HCT116 (cell line): Measurements from ENCODE around the gene BSND. TPM values are rescaled to one million over a fixed set of nuclear protein-coding genes. Genes with fewer than 3 reads are reported as not detected.

Source experiments
- ATAC-seq: fragments of 200-7000 bp; cut with Tn5 transposase; 2 replicates; pipeline ENCODE4 v1.9.1; 2020; ENCODE audit warnings: mild to moderate bottlenecking, moderate library complexity
- BruUV-seq: library from RNA; stranded (reverse); fragments of 400-500 nt; replicated peaks from 2 replicates; lab custom pipeline; 2021; lab: Mats Ljungman, UMichigan
- CTCF ChIA-PET: fragments of 300-600 bp; sonication (Branson Sonifier 250); formaldehyde crosslinking; loops from one replicate; lab custom pipeline; 2021; ENCODE audit warnings: antibody characterized with exemption; lab: Charles Lee
- POLR2A ChIA-PET: fragments of 300-600, 350-600 bp; sonication (Branson Sonifier 250); formaldehyde crosslinking; loops from one replicate; lab custom pipeline; 2021; ENCODE audit warnings: antibody characterized with exemption; lab: Charles Lee
- RAD21 ChIA-PET, 2 experiments: fragments of 300-600 bp; sonication (Branson Sonifier 250); formaldehyde crosslinking; loops; one replicate each; lab custom pipeline; 2023; ENCODE audit warnings: low total read pairs in 2 of 2; ENCODE audit not compliant: uncharacterized antibody in 2 of 2, unreplicated experiment in 2 of 2, low non-redundant PET in 1 of 2; lab: Charles Lee
- DNase-seq: peaks from one replicate; pipeline ENCODE4 v3.0.0-alpha.2; 2010; ENCODE audit warnings: low read depth, low spot score
- H2AFZ ChIP-seq: fragments of 200-600 bp; shearing (Covaris generic), sonication (generic); 2 replicates; pipeline ENCODE4 v1.6.1; 2017; ENCODE audit warnings: low read depth, mixed run types, mixed read lengths, antibody characterized with exemption, low read length; ENCODE audit not compliant: poor library complexity, severe bottlenecking
- H3K27ac ChIP-seq: 2 replicates; pipeline ENCODE4 v1.5.1; 2012; ENCODE audit warnings: low read depth, low read length
- H3K27me3 ChIP-seq: fragments of 200-600 bp; sonication (generic); 2 replicates; pipeline ENCODE4 v1.6.1; 2016; ENCODE audit warnings: mixed run types, low read length, mixed read lengths; ENCODE audit not compliant: insufficient read depth
- H3K36me3 ChIP-seq, 2 experiments: fragments of 200-500 bp in 1 of 2; fragments of 200-600 bp in 1 of 2; sonication (Bioruptor generic) in 1 of 2; sonication (generic) in 1 of 2; 2 replicates each; pipeline versions ENCODE4 v1.5.1 to v1.6.1; 2014 to 2016; ENCODE audit warnings: low read length in 2 of 2, inconsistent platforms in 1 of 2, mixed read lengths in 1 of 2, mixed run types in 1 of 2; ENCODE audit not compliant: insufficient read depth in 2 of 2, control insufficient read depth in 1 of 2
- H3K4me1 ChIP-seq, 2 experiments: fragments of 200-600 bp in 1 of 2; sonication (generic) in 1 of 2; 2 replicates each; pipeline versions ENCODE4 v1.5.1 to v1.6.1; 2012 to 2017; ENCODE audit warnings: low read length in 2 of 2, inconsistent platforms in 1 of 2, mild to moderate bottlenecking in 1 of 2, mixed read lengths in 1 of 2, mixed run types in 1 of 2, moderate library complexity in 1 of 2; ENCODE audit not compliant: insufficient read depth in 2 of 2, control insufficient read depth in 1 of 2
- H3K4me2 ChIP-seq: fragments of 200-600 bp; sonication (generic); 2 replicates; pipeline ENCODE4 v1.6.1; 2017; ENCODE audit warnings: mixed run types, low read length, mixed read lengths
- H3K4me3 ChIP-seq, 2 experiments: fragments of 200-600 bp in 1 of 2; sonication (generic) in 1 of 2; replicated peaks in 1 of 2; 2 replicates each; pipeline ENCODE4 v1.5.1; 2011 to 2016; ENCODE audit warnings: low read length in 2 of 2, control low read depth in 1 of 2, low read depth in 1 of 2, mild to moderate bottlenecking in 1 of 2, mixed read lengths in 1 of 2, mixed run types in 1 of 2
- H3K79me2 ChIP-seq: fragments of 200-600 bp; sonication (generic); 2 replicates; pipeline ENCODE4 v1.6.1; 2017; ENCODE audit warnings: mild to moderate bottlenecking, mixed run types, low read length, moderate library complexity, mixed read lengths; ENCODE audit not compliant: insufficient read depth
- H3K9ac ChIP-seq: fragments of 200-600 bp; sonication (generic); 2 replicates; pipeline ENCODE4 v1.6.1; 2016; ENCODE audit warnings: low read length, mixed read lengths
- H3K9me2 ChIP-seq: fragments of 200-600 bp; sonication (generic), shearing (Covaris generic); 2 replicates; pipeline ENCODE4 v1.6.1; 2017; ENCODE audit warnings: mixed run types, mild to moderate bottlenecking, moderate library complexity; ENCODE audit not compliant: insufficient read depth
- H3K9me3 ChIP-seq, 2 experiments: fragments of 200-500 bp in 1 of 2; fragments of 200-600 bp in 1 of 2; sonication (Bioruptor generic) in 1 of 2; sonication (generic) in 1 of 2; 2 replicates each; pipeline ENCODE4 v1.6.1; 2014 to 2017; ENCODE audit warnings: low read length in 2 of 2, mixed read lengths in 2 of 2, inconsistent platforms in 1 of 2, low read depth in 1 of 2, mild to moderate bottlenecking in 1 of 2, mixed run types in 1 of 2, moderate library complexity in 1 of 2; ENCODE audit not compliant: control insufficient read depth in 1 of 2, insufficient read depth in 1 of 2
- H4K20me1 ChIP-seq: fragments of 200-600 bp; sonication (generic), shearing (Covaris generic); 2 replicates; pipeline ENCODE4 v1.6.1; 2017; ENCODE audit warnings: mixed run types, mild to moderate bottlenecking, moderate library complexity; ENCODE audit not compliant: insufficient read depth
- EZH2 ChIP-seq: fragments of 200-600 bp; sonication (generic); IDR thresholded peaks from 2 replicates; pipeline ENCODE4 v1.6.1; 2017; ENCODE audit warnings: antibody characterized with exemption, mixed run types
- RAD21 ChIP-seq: IDR thresholded peaks from 2 replicates; pipeline ENCODE4 v1.6.1; 2012; ENCODE audit warnings: low read depth, mild to moderate bottlenecking
- SRF ChIP-seq: IDR thresholded peaks from 2 replicates; pipeline ENCODE4 v1.6.1; 2012; ENCODE audit warnings: low read depth
- YY1 ChIP-seq: IDR thresholded peaks from 2 replicates; pipeline ENCODE4 v1.6.1; 2011; ENCODE audit warnings: low read length, low read depth, moderate library complexity, mild to moderate bottlenecking; ENCODE audit not compliant: insufficient replicate concordance; ENCODE audit errors: extremely low read depth
- intact Hi-C: fragments of 100-400 bp; cut with micrococcal nuclease; formaldehyde crosslinking; loops from 2 replicates; pipeline ENCODE4 v1.10.0; 2022
- total RNA-seq: library from RNA; stranded (reverse); gene quantifications from one replicate; pipeline ENCODE4 v1.2.1, GENCODE V29; 2021; ENCODE audit not compliant: unreplicated experiment

BSND gene
- total RNA-seq, 1 experiment from 2014 or later = not detected

DNA sequence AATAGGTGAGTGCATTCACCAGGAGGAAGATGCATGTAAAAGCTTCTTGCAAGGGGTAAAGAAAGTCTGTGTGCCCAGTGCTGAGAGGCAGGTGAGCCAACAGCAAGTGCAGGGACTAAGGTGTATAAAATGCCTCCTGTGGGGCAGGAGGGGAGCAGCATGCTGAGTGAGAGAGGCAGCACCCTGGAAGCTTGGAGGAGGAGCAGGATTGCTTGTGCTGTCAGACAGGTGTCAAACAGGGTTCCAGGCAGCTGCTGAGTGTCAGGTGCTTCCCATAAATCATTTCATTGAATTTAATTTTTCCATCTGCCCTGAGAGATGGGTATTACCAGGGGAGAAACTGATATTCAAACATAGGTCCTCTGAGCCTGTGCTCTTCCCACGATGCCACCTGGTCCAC lies 13.9 kb downstream of the BSND start:
- Histone ChIP-seq H4K20me1 (no peaks in the 10 kb centered on the region), H2AFZ (no peak overlapping the region), H3K4me1 (peaks cover 0 to 2% of the 10 kb centered on the region in 2 experiments; a peak in 1 of 4 replicates), H3K4me2 (no peak overlapping the region), H3K9me2 (no peaks in the 10 kb centered on the region), H3K9me3 (no peaks in the 10 kb centered on the region), H3K27ac (no peak overlapping the region), H3K4me3 (no peak overlapping the region), H3K9ac (no peak overlapping the region), H3K36me3 (no peaks in the 10 kb centered on the region), H3K27me3 (peaks cover 12% of the 10 kb centered on the region; the same call in 1 of the 2 replicates), H3K79me2 (no peaks in the 10 kb centered on the region)
- RAD21 ChIA-PET = no interaction called here
- no peak for DNase-seq
- no TSS peak for BruUV-seq
- POLR2A ChIA-PET = interaction anchor here (0.6 kb wide), 1 partner anchor 64 kb away, joined by 3 read pairs; no protein-coding TSS in a partner anchor
- CTCF ChIA-PET = interaction anchor here (1.3 kb wide), 1 partner anchor 9 kb away, joined by 8 read pairs; no protein-coding TSS in a partner anchor
- intact Hi-C loops = no loop called here
- ATAC-seq = peak; percentile 57; the same call in 1 of the 2 replicates
- TF ChIP-seq EZH2 = no peak

DNA sequence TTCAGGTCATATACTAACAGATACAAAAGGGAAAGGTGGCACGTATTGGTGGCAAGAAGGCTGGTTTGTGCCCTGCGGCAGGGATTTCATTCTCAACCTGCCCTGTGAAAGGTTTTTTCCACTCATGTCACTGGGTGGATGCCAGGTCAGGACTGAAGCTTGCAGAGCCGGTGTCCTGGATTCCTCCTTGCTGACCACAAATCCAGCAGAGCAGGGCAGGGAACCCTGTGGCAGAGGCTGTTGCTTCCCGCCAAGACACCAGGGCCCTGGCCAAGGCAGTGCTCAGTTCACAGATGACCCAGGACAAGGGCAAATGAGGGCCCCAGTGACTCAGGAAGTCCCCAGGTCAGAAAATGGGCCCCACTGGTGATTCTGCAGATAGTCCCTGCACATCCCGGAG lies 16.4 kb downstream of the BSND start:
- peaks cover 12% of the 10 kb centered on the region; the same call in 1 of the 2 replicates for H3K27me3 ChIP-seq
- ATAC-seq (no peak), DNase-seq (no peak)
- no peaks in the 10 kb centered on the region for H3K79me2 ChIP-seq
- no peak overlapping the region for H3K27ac ChIP-seq
- H3K4me1 ChIP-seq = no peaks in the 10 kb centered on the region
- H3K9me3 ChIP-seq = no peaks in the 10 kb centered on the region
- ChIA-PET RAD21 (no interaction called here), POLR2A (no interaction called here), CTCF (interaction anchor here (0.6 to 0.8 kb wide), 2 partner anchors 64 to 70 kb away, joined by 3 read pairs; no protein-coding TSS in a partner anchor)
- no peak overlapping the region for H3K4me3 ChIP-seq
- no peak overlapping the region for H2AFZ ChIP-seq
- TF ChIP-seq YY1 = no peak
- no peak for TF ChIP-seq SRF
- no peak for TF ChIP-seq RAD21
- BruUV-seq = no TSS peak
- no peaks in the 10 kb centered on the region for H3K9me2 ChIP-seq
- H3K36me3 ChIP-seq = no peaks in the 10 kb centered on the region
- H4K20me1 ChIP-seq = no peaks in the 10 kb centered on the region
- intact Hi-C loops = no loop called here
- H3K4me2 ChIP-seq = no peak overlapping the region
- no peak overlapping the region for H3K9ac ChIP-seq
